Measurements from ENCODE around the gene SLCO1A2.

Gene SLCO1A2

DNA sequence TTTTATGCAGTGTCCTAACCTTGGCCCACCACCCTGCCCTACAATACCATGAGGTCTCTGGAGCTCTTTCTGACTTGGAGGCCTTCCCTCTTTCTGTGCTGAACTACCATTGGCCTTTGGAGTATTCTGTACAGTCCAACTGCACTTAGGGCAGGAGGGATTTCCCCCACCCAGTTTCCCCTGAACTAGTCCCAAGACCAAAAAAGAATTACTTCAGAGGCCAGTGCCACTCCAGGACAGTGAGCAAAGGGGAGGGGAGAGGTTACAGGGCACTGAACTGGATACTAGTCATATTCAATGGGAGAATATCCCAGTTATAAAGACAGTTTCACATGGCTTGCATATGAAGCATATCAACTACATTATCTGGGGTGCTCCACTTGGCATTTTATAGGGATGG lies 6.1 kb downstream of the SLCO1A2 start:
- DNase-seq, result no peak

DNA sequence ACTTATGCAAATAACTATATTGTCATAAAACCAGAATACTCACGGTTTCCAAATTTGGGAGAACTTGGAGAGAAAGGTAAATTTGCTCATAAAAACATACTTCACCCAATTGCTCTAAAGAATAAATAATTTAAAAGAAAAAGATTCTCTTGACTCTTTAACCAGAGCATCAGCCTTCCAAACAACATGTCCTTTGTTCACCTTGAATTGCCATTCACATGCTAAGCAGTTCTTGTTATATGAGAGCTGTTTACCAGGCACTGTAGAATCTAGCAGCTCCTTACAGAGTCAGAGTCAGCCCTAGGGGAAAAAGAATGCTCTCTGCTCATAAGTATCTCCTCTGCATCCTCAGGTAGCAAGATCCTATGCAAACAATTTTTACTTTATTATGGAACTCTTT lies 10.2 kb downstream of the SLCO1A2 start:
- no peak for DNase-seq

DNA sequence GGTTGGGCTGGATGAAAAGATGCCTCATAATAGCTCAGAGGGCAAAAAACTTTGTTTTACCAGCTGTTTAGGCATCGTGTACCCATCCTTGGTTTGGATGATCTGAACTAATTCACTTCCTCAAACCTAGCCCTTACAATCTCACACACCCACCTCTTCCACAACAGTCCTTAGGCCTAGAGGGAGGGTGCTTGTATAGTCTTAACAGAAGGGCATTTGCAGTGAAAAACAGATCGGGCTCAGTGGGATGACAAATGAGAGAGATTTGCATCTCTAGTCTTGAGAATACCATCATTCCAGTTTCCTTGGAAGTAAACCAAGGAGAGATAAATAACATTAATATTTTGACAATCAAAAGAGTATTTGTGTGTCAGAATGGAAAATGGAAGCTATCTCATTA lies 11.0 kb downstream of the SLCO1A2 start:
- no peak for DNase-seq

DNA sequence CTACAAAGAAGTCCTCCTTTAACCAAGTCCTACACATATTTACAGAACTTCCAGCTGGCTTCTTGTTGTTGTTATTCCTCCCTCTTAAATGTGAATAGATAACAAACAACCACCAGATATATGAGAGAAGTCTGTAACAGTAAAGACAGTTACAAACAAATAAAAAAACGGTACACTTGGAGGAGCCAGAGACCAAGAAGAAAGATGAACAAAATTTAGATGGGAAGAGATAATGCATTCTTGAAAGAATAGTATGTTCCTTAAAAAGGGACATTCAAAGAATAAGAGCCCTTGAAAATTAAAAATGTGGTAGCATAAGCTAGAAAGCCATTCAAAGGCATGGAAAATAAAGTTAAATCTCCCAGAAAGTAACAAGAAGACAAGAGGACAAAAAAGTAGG lies 25.9 kb downstream of the SLCO1A2 start:
- no peak for DNase-seq

DNA sequence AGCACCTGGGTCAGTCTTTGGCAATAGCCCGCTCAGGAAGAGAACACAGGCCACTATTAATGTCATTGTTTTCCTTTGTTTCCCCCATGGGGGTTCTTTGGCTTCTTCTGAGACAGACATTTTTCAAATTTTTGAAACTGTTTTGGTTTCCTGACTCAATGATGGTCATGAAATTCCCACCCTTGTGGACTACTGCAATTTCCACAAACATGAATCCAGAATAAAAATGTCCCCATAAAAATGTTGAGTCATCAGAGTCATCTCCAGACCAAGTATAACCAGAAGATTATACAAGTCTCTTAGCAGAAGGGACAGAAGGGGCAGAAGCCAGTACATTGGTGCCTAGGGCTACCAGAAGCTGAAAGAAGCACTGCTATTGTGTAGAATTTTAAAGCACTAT lies 29.1 kb downstream of the SLCO1A2 start:
- DNase-seq, result no peak

DNA sequence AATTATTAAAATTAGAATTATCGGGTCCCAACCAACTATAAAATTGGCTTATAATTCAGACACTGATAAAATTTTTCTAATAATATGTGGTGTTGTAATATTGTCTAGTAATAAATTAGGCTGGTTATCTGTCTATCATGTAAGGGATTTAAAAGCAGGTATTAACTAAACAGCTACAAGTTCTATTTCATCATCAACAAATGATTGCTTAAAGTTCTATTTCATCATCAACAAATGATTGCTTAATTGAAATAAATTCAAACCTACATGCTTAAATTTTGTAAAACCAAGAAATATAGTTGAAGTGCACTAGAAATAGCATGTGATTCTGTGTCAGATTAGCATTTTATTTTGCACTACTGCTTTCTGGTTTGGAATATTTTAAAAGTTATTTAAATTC lies 34.1 kb downstream of the SLCO1A2 start:
- no peak for DNase-seq

DNA sequence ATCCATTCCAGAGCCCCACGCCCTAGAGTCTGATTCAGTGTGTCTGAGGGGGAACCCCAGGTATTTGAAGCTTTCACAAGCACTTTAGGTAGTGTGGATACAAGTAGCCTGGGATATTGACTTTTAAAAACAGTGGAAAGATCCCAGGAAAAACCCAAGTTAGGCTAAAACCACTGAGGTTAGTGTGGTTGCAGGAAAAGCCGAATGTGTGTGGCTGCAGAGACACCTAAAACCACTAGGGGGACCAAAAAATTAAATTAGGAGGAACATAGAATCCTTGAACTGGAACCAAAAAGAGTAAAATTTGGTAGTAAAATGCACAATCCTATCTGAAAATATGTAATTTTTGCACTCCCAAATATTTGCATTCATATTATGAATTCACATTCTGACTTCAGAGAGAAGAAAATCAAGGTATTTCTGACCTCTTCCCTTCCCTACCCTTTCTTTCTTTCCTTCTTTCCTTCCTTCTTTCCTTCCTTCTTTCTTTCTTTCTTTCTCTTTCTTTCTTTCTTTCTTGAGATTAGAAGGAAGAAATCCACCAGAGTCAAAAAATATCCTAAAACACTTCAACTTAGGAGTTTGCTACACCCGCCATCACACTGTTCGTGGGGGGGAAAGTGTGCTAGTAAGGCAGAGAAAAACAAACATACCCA lies 37.8 kb downstream of the SLCO1A2 start:
- DNase-seq, result peak in 2 of 6 experiments; percentile 4 to 15

DNA sequence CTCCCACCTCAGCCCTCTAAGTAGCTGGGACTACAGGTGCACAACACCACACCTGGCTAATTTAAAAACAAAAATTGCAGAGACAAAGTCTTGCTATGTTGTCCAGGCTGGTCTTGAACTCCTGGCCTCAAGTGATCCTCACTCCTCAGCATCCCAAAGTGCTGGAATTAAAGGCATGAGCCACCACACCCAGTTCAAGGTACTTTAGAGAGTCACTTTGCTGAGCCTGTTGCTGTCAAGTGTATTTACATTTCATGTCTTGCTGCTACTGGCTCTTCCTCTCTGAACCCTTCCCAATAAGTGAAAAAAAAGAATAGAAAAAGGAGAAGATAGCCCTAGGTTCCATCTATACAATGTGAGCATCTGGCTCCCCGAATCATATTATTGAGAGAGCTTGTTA lies 38.4 kb downstream of the SLCO1A2 start:
- DNase-seq, result no peak

DNA sequence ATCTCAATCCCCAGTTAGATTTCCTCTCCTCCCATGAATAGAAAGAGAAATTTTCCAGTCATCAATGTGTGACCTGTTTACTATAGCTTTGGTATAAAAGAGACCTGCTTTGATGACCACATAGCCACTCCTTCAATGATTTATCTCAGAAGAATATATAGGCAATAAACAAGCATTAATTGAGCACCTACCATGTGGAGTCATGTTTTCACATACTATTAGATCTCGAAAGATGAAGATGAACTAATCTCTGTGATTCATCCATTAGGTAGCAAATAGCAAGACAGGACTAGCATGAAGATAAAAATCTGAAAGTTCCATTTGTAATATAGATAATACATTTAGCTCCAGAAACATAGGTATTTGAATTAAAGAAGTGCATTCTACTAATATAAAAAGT lies 40.5 kb downstream of the SLCO1A2 start:
- DNase-seq, result no peak

DNA sequence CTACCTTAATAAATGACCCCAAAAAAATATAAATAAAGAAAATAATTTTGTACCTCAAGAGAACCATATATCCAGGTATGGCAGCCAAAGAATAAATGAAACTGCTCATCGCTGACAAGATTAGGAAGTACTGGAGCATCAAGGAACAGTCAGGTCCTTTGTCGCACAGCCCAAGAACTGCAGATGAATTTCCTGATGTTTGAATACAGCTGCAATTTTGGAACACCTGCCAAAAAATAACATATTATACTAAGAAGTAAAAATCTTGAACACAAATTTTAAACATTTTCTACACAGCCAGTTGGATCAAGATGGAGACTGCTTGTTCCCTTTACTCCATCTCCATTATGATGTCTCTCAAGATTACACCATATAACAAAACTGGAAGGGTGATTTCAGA lies 42.6 kb downstream of the SLCO1A2 start:
- no peak for DNase-seq

DNA sequence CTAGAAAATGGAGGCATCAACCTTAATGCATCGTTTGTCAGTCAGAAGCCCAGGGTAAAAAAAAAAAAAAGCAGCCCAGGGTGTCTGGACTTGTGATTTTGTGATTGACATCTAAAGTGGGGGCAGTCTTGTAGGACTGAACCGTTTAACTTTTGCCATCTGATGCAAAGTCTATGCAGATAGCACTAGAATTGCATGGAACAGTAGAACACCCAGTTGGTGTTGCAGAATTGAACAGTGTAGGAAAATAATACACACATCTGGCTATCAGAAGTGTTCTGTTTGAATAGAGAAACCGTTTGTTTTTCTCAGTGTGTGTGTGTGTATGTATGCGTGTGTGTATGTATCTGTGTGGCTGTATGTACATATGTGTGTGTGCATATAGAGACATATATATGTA lies 45.0 kb downstream of the SLCO1A2 start:
- no peak for DNase-seq

DNA sequence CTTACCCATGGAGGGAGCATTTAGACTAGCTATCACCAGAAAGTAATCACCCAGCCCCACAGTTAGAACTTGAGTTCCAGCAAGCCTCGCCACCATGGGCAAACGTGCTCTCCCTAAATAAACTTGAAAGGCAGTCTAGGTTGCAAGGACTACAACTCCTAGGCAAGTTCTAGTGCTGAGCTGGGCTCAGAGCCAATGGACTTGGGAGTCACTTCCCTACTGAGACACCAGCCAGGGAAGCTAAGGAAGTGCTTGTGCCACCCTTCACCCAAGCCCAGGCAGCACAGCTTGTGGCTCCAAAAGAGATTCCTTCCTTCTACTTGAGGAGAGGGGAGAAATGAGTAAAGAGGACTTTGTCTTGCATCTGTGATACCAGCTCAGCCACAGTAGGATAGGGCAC lies 57.9 kb downstream of the SLCO1A2 start:
- DNase-seq, result no peak

DNA sequence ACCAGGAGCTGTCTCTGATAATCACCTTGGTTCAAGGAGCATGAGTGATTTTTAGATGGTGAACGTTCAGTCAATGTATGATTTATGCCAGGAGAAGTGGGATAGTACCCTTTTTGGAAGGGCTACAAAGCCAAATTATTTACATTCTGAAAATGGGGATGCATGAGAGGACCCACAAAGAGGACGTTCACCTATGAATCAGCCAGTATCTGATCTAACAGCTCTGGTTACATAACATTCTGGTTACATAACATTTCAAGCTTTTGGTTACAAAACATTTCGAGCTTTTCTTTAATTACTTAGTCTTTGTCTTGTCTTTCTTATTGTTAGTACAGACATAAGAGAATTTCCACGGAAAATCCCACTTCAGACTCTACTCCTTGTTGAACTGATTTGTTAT lies 68.8 kb downstream of the SLCO1A2 start:
- no peak for DNase-seq

DNA sequence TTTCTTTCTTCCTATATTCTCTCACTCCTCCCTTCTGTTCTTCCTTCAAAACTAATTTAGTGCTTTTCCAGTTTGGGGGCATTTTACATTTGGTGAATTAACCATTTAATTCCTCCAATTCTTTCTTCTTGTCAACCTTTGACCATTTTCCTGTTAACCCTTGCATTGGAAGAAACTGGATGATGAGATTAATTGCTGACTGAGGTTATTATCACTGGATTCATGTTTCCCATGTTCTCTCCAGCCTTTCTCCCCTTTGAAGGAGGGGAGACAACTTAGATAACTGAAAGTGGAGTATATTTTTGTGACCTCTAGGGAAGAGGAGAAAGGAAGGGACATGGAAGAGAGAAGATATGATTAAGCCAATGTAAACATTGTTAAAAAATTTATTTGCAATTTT lies 70.5 kb downstream of the SLCO1A2 start:
- DNase-seq, result no peak

DNA sequence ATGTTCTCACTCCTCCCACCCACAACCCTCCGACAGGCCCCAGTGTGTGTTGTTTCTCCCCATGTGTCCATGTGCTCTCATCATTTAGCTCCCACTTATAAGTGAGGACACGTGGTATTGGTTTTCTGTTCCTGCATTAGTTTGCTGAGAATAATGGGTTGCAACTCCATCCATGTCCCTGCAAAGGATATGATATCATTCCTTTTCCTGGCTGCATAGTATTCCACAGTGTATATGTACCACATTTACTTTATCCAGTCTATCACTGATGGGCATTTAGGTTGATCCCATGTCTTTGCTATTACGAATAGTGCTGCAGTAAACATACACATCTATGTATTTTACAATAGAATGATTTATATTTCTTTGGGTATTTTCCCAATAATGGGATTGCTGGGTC lies 77.5 kb downstream of the SLCO1A2 start:
- DNase-seq, result no peak

DNA sequence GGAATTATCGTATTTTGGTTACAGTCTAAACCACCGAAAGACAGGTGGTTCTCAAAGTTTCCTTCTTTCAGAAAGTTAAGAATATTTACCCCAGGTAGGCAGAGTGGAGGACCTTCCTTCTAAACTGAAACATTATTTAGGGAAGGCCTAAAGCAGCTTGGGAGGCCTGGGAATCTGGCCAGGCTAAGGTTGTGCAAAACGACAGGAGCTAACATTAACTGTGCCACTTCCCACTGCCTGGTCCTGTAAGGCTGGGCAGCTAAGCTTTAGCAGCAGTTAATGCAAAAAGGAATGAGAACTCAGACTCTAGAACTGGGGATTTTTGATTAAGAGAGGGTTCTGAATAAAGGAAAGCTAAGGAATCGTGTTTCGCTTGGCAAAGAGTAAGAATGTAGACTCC lies 82.6 kb downstream of the SLCO1A2 start:
- DNase-seq, result no peak

DNA sequence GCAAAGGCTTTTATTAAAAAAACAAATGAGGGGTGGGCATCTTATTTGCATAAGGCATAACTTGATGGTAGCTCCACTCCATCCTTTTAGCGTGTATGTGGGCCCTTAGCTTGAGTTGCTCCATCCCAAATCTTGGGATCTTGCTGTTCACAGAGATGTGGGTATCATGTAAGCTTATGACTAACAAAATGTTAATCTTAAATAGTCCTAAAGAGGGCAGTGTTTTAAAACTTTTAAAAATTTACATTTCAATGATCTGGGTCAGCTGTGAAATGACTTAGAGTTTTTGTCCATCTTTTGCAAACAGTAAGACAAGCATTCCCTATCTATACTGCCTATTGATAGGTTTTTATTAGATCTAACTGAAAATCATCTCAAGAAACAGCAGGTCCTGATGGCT lies 86.0 kb downstream of the SLCO1A2 start:
- no peak for DNase-seq

DNA sequence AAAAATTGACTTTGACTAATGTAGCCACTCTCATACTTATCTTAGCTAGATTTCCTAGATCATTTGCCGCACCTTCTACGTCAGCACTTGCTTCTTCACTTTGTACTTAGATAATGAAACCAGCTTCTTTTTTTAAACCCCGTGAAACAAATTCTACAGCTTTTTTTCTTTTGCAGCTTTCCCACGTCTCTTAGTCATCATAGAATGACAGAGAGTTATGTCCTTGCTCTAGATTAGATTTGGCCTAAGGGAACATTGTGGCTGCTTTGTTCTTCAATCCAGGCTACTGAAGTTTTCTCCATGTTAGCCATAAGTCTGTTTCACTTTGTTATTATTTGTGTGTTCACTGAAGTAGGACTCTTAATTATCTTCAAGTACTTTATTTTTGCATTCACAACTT lies 94.9 kb downstream of the SLCO1A2 start:
- no peak for DNase-seq

DNA sequence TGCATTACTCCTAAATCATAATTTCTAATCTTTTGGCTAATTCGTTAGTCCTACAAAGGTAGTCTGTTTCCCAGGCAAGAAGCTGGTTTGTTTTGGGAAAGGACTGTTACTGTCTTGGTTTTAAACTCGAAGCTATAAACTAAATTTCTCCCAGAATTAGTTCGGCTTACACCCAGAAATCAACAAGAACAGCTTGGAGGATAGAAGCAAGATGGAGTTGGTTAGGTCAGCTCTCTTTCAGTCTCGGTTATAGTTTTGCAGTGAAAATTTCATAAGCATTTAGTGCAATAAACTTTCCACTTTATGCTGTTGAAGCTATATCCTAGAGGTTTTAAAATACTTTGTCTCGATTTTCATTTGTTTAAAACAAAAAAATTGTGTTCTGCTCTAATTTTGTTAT lies 100.3 kb downstream of the SLCO1A2 start:
- no peak for DNase-seq

DNA sequence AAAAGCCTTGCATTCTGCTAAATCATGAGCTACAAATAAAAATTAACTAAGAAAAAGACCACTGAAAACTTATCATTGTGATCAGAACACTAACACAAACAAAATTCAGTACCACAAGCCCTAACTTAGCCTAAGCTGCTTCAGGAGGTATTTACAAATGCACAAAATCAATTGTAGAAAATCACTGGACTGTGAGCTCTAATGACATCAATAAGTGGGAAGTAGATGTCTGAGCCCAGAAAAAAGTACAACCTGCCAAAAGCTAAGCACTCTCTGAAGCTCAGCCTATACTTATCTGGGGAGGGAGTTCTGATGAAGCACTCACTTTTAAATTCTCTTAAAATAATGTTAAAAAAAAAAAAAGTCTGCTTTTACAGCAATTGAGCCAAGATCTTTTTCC lies 110.8 kb downstream of the SLCO1A2 start:
- DNase-seq, result no peak

DNA sequence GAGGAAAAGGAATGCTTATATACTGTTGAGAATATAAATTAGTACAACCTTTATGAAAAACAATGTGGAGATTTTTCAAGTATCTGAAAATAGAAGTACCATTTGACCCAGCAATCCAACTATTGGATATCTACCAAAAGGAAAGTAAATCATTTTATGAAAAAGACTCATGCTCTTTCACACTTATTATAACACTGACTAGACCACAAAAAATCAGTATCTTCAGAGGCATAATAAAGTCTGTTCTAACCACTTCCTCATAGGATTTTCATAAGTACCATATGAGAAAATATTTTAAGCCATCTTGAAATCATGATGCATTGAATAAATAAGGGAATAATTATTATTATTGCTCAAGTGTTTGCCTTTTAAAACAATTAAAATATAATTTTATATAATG lies 112.9 kb downstream of the SLCO1A2 start:
- no peak for DNase-seq

DNA sequence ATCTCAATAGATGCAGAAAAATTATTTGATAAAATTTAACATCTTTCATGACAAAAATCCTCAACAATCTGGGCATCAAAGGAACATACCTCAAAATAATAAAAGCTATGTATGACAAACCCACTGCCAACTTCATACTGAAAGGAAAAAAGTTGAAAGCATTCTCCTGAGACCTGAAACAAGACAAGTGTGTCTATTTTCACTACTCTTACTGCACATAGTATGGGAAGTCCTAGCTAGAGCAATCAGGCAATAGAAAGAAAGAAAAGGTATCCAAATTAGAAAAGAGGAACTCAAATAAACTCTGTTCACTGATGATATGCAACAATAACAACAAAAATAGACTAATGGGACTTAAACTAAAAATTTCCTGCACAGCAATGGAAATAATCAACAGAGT lies 113.6 kb downstream of the SLCO1A2 start:
- no peak for DNase-seq

DNA sequence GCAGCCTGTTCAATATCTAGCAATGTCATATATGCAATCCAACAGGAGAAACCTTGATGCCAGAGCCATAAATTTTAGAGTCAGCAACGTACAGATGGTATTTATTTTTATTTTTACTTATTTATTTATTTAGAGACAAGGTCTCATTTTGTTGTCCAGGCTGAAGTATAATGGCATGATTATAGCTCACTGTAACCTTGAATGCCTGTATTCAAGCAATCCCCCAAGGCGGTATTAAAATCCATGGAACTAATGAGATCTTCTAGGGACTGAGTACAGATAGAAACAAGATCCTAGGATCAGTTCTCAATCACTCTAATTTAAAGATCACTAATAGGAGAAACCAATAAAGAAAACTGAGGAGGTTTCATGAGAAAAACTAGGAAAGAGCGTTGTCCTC lies 114.5 kb downstream of the SLCO1A2 start:
- no peak for DNase-seq

DNA sequence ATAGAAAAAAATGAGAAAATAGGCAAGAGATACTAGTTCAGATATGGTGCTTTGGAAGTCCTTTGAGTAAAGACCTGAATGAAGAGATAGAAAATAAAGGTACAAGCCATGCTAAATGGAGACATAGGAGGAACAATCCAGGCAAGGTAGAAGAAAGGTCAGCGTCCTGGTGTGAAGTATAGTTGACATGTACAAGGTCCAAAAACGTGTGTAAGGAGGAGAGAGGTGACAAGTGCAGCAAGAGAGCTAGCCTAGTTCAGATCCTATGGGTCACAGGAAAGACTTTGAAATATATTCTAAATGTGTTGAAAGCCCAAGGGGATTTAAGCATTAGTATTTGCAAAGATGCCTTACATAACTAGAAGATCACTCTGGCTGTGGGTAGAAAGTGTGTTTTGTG lies 115.5 kb downstream of the SLCO1A2 start:
- DNase-seq, result no peak

All from stimulated activated naive CD4-positive, alpha-beta T cell (primary cell).